GM12874 (cell line): ENCODE data around the gene IMMP2L.

Experiments
- CTCF ChIP-seq: IDR thresholded peaks from 2 replicates; pipeline ENCODE4 v1.5.1; 2011; ENCODE audit warnings: low read depth, mild to moderate bottlenecking, control low read depth, low read length, moderate library complexity; ENCODE audit not compliant: insufficient read depth

Gene IMMP2L

DNA sequence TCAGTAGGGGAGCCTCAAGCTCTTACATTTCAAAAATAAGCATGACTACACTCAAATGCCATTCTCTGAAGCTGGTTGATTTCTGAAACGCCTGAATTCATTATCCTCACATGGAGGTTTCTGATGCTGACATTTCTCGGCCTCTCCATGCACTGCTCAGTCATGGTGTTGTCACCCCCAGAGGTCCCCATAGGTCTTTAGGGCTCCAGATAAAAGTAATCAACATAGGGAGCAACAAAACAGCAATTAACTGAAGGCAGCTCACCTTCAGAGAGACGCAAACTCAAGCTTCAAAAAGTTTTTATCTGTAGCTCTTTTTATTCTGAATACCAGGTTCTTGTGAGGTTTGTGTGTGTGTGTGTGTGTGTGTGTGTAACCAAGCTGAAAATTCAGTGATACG is 694.5 kb downstream of the IMMP2L start:
- no peak for TF ChIP-seq CTCF

DNA sequence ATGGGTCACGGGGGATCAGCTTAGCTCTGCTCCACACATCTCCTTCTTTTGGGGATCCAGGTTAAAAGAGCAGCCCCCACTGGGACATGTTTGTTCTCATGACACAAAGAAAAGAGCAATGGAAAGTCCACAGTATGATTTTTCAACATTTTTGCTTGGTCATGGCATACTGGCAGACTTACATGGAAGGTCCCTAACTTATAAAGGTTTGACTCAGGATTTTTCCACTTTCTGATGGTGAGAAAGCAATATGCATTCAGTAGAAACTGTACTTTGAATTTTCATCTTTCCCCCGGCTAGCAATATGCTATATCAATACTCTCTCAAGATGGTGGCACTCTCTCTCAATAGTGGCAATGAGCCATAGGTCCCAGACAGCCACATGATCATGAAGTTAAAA is 699.0 kb downstream of the IMMP2L start:
- no peak for TF ChIP-seq CTCF

- TF ChIP-seq CTCF: no peak
Observed at GRCh38 chr7:110861163-110861562, 701.1 kb downstream of the IMMP2L start.

GRCh38 chr7:110857106-110857505 is 705.2 kb downstream of the IMMP2L start:
- TF ChIP-seq CTCF: no peak

DNA sequence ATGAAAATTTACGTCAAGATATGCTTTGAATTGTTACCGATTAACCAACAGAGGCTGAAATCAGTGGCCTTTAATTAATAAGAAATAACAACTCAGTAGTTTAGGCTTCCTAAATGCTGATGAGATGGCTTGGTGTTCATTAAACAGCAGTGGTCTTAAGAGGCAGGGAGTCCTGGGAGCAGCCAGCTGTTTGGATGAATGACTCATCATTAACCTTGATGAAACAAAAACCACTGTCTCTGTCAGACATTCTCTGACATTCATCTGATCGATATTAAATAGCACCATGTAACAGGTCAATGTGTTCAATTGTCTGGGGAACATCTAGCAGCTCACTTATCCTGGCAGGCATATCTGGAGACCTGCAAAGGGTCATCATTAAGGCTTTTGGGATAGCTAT is 705.6 kb downstream of the IMMP2L start:
- no peak for TF ChIP-seq CTCF

- TF ChIP-seq CTCF: no peak
Observed at GRCh38 chr7:110854651-110855050, 707.6 kb downstream of the IMMP2L start.

DNA sequence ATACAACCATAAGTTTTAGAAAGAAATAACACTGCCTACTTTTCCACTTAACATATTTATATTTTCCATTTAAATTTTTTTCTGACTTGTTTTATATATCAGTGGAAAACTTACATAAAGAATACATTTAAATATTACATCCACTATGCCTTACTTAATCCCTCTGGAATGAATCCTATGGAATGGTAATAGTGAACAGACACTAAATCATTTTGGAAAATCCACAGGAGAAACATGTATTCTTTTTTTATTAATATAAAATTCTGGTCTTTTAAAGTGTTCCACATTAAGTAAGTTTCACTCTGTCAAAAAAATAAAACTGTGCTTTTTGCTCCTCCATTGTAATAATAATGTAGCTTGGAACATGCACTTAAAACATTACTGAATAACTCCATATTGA is 708.1 kb downstream of the IMMP2L start:
- no peak for TF ChIP-seq CTCF

DNA sequence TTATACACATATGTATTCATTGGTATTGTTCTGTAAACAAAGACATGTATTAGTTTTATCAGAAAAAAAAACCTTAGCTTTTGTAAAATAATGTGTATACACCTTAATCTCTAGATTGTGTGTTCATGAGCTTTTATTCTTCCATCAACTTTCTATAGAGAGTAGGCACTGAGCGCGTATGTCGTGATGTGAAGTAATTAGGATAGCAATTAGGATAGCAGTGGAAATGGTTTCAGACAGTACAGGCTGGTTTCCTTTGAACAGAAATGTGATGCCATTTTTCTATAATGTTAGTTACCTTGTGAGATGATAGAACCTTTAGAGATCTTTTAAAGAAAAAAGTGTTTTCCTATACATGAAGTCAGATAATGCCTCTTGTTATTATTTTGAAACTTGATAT is 709.0 kb downstream of the IMMP2L start:
- no peak for TF ChIP-seq CTCF
